Activated B cell treated with CpG ODN at 0.5 μM for 24 hours (primary cell): ENCODE results near the gene DNAJC17. TPM values are rescaled to one million over a fixed set of nuclear protein-coding genes. Genes with fewer than 3 reads are reported as not detected.

Experiments used
- ATAC-seq: fragments of 200-7000 bp; cut with Tn5 transposase; one replicate; pipeline ENCODE4 v1.10.0; 2021; ENCODE audit warnings: low read depth, mild to moderate bottlenecking, moderate library complexity
- CTCF ChIA-PET: fragments of 350-600 bp; sonication (Branson Sonifier 250); formaldehyde crosslinking; loops from one replicate; lab custom pipeline; 2021; ENCODE audit warnings: antibody characterized with exemption; lab: Charles Lee
- POLR2A ChIA-PET: fragments of 350-600 bp; sonication (Branson Sonifier 250); formaldehyde crosslinking; loops from one replicate; lab custom pipeline; 2021; ENCODE audit warnings: antibody characterized with exemption; lab: Charles Lee
- DNase-seq: peaks from one replicate; pipeline ENCODE4 v3.0.0; 2022
- H3K27ac Mint-ChIP-seq: one replicate; pipeline ENCODE4 v1.8.0; 2020; ENCODE audit warnings: mixed read lengths
- H3K27me3 Mint-ChIP-seq: one replicate; pipeline ENCODE4 v1.8.0; 2021; ENCODE audit warnings: mixed read lengths
- H3K36me3 Mint-ChIP-seq: one replicate; pipeline ENCODE4 v1.8.0; 2021; ENCODE audit warnings: low read depth, mixed read lengths
- H3K4me1 Mint-ChIP-seq: one replicate; pipeline ENCODE4 v1.8.0; 2021; ENCODE audit warnings: mixed read lengths
- H3K4me3 Mint-ChIP-seq: one replicate; pipeline ENCODE4 v1.8.0; 2020; ENCODE audit warnings: mild to moderate bottlenecking, mixed read lengths
- H3K9me3 Mint-ChIP-seq: one replicate; pipeline ENCODE4 v1.8.0; 2020; ENCODE audit warnings: mixed read lengths
- intact Hi-C: fragments of 100-400 bp; cut with micrococcal nuclease; formaldehyde crosslinking; loops from one replicate; pipeline ENCODE4 v1.15.1; 2024
- total RNA-seq: library from RNA; stranded (reverse); gene quantifications from 2 replicates; pipeline ENCODE4 v1.2.3, GENCODE V29; 2022
- TF ChIP-seq, protein P1 (sequence below): fragments of 200-600 bp; IDR thresholded peaks from one replicate; pipeline ENCODE4 v1.8.0; 2022; ENCODE audit warnings: antibody characterized with exemption, mild to moderate bottlenecking

DNAJC17 gene
- total RNA-seq, 1 donor from 2014 or later, result 51.0 TPM

DNA sequence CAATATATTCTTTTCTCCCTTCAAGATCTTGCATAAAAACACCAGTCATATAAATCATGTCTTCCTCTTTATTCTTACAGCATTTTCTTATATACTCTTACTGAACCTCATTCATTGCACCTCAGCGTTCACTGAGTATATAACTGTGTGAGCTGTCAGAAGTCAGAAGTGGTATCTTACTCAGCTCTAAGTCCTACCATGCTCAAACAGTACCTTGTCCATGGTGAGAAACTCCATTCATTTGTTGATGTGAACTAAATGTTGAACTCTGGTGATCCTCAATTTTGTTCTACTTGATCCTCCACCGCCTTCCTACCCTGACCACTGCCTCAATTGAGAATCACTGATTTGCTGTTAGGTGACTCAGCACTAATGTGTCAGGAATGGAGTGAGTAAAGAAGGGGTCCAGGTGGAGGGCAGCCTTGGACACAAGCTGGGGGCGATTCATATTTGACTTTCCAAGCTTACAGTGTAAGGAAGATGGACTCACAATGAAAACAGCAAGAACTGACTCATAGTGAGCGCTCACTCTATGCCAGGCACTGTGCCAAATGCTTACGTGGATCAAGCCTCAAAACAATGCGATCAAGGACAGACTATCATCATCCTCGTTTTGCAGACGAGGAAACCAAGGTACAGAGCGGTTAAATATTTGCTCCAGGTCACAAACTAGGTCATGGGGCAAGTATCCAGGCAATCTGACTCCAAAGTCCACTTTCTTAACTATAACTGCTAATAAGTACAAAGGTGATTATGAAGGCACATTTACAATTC is 13.9 kb downstream of the DNAJC17 start:
- ChIA-PET POLR2A (no interaction called here), CTCF (interaction anchor here (0.5 kb wide), 1 partner anchor 134 kb away, joined by 3 read pairs; no protein-coding TSS in a partner anchor)
- Mint-ChIP-seq H3K9me3 (no peaks in the 10 kb centered on the region), H3K36me3 (peaks cover 28% of the 10 kb centered on the region), H3K4me1 (peaks cover 6% of the 10 kb centered on the region), H3K4me3 (no peak overlapping the region), H3K27ac (no peak overlapping the region), H3K27me3 (no peaks in the 10 kb centered on the region)
- intact Hi-C loops, result no loop called here
- TF ChIP-seq, protein P1, sequence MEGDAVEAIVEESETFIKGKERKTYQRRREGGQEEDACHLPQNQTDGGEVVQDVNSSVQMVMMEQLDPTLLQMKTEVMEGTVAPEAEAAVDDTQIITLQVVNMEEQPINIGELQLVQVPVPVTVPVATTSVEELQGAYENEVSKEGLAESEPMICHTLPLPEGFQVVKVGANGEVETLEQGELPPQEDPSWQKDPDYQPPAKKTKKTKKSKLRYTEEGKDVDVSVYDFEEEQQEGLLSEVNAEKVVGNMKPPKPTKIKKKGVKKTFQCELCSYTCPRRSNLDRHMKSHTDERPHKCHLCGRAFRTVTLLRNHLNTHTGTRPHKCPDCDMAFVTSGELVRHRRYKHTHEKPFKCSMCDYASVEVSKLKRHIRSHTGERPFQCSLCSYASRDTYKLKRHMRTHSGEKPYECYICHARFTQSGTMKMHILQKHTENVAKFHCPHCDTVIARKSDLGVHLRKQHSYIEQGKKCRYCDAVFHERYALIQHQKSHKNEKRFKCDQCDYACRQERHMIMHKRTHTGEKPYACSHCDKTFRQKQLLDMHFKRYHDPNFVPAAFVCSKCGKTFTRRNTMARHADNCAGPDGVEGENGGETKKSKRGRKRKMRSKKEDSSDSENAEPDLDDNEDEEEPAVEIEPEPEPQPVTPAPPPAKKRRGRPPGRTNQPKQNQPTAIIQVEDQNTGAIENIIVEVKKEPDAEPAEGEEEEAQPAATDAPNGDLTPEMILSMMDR, result no peak
- DNase-seq, result no peak
- no peak for ATAC-seq

GRCh38 chr15:40792394-40792793 is 14.9 kb downstream of the DNAJC17 start:
- ATAC-seq (no peak), DNase-seq (no peak)
- no peaks in the 10 kb centered on the region for H3K27me3 Mint-ChIP-seq
- H3K4me1 Mint-ChIP-seq, result peaks cover 10% of the 10 kb centered on the region
- no peak overlapping the region for H3K27ac Mint-ChIP-seq
- TF ChIP-seq, protein P1, result no peak
- POLR2A ChIA-PET, result interaction anchor here (0.7 kb wide), 1 partner anchor 22 kb away, joined by 7 read pairs; no protein-coding TSS in a partner anchor
- no peaks in the 10 kb centered on the region for H3K9me3 Mint-ChIP-seq
- no peak overlapping the region for H3K4me3 Mint-ChIP-seq
- intact Hi-C loops, result no loop called here
- H3K36me3 Mint-ChIP-seq, result peaks cover 24% of the 10 kb centered on the region
- CTCF ChIA-PET, result no interaction called here

DNA sequence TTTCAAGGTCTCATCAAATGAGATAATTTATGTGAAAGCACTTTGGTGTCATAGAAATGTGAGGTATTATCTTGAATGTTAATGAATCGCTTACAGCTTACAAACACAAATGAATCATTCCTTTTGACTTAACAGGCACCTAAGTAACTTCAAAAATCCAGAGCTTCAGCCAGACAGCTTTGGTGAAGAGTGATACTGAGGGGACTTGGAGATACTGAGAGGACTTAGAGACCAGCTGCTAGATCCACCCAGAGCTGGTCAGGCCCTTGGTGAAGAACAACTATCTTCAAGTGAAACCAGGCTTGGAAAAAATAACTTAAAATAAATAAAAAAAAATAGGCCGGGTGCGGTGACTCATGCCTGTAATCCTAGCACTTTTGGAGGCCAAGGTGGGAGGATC is 16.6 kb downstream of the DNAJC17 start:
- Mint-ChIP-seq H3K27me3 (no peaks in the 10 kb centered on the region), H3K36me3 (peaks cover 19% of the 10 kb centered on the region), H3K9me3 (no peaks in the 10 kb centered on the region), H3K4me1 (peaks cover 11% of the 10 kb centered on the region), H3K27ac (no peak overlapping the region), H3K4me3 (no peak overlapping the region)
- CTCF ChIA-PET, result interaction anchor here (0.7 to 1.5 kb wide), 2 partner anchors 9 to 52 kb away, joined by 3 to 6 read pairs; no protein-coding TSS in a partner anchor
- no peak for DNase-seq
- no peak for ATAC-seq
- TF ChIP-seq, protein P1, result no peak
- intact Hi-C loops, result no loop called here
- POLR2A ChIA-PET, result no interaction called here

GRCh38 chr15:40789999-40790398 is 17.3 kb downstream of the DNAJC17 start:
- TF ChIP-seq, protein P1, result no peak
- Mint-ChIP-seq H3K27me3 (no peaks in the 10 kb centered on the region), H3K4me3 (no peak overlapping the region), H3K4me1 (peaks cover 11% of the 10 kb centered on the region), H3K36me3 (peaks cover 19% of the 10 kb centered on the region), H3K27ac (no peak overlapping the region), H3K9me3 (no peaks in the 10 kb centered on the region)
- intact Hi-C loops, result loop anchor here (10.0 kb wide), 1 partner anchor 425 kb away; no protein-coding TSS in a partner anchor
- ChIA-PET POLR2A (interaction anchor here (0.7 kb wide), 1 partner anchor 20 kb away, joined by 6 read pairs; the partner anchor contains the start of gene C15orf62), CTCF (interaction anchor here (0.6 to 1.5 kb wide), 3 partner anchors 8 to 51 kb away, joined by 3 to 6 read pairs (median 6); no protein-coding TSS in a partner anchor)
- ATAC-seq (no peak), DNase-seq (no peak)

DNA sequence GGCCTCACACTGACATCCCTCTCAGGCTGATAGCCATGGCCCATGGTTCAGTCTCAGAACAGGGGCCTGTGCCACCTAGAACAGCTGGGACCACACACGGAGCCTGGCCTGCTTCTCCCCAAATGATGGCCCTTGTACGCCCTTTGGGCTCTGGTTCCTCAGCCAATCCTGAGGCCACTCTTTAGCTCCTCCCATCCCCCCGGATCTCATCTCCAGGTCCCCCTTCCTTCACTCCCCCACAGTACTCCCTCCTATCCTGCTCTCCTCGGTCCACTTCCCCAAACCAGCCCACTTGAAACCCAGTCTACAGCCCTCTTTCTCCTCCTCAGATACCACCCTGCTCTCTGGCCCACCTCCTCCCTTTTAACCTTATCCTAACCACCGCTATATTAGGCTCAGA is 18.2 kb downstream of the DNAJC17 start:
- POLR2A ChIA-PET, result interaction anchor here (0.5 to 0.6 kb wide), 2 partner anchors 46 to 528 kb away, joined by 4 to 6 read pairs; no protein-coding TSS in a partner anchor
- Mint-ChIP-seq H3K4me1 (peaks cover 11% of the 10 kb centered on the region), H3K36me3 (peaks cover 23% of the 10 kb centered on the region), H3K9me3 (no peaks in the 10 kb centered on the region), H3K4me3 (no peak overlapping the region), H3K27ac (no peak overlapping the region), H3K27me3 (no peaks in the 10 kb centered on the region)
- no peak for DNase-seq
- no peak for ATAC-seq
- TF ChIP-seq, protein P1, result no peak
- CTCF ChIA-PET, result interaction anchor here (0.6 kb wide), 2 partner anchors 42 to 70 kb away, joined by 3 to 6 read pairs; no protein-coding TSS in a partner anchor
- intact Hi-C loops, result loop anchor here (10.0 kb wide), 1 partner anchor 424 kb away; no protein-coding TSS in a partner anchor
